Neural cell (in vitro differentiated cells): ENCODE results near the gene CTDNEP1.

ENCODE experiments used
- EP300 ChIP-seq: fragments of 450-650 bp; conservative IDR thresholded peaks from 2 replicates; pipeline ENCODE4 v1.6.1; 2014; ENCODE audit warnings: antibody characterized with exemption, mild to moderate bottlenecking, moderate library complexity; ENCODE audit not compliant: poor library complexity, severe bottlenecking
- TF ChIP-seq, protein P1 (sequence below): fragments of 450-650 bp; IDR thresholded peaks from 2 replicates; pipeline ENCODE4 v1.5.1; 2014; ENCODE audit warnings: antibody characterized with exemption, mild to moderate bottlenecking, moderate library complexity; ENCODE audit not compliant: poor library complexity, severe bottlenecking
- TF ChIP-seq, protein P2 (sequence below): IDR thresholded peaks from 2 replicates; pipeline ENCODE4 v1.6.1; 2012; ENCODE audit warnings: borderline replicate concordance

DNA sequence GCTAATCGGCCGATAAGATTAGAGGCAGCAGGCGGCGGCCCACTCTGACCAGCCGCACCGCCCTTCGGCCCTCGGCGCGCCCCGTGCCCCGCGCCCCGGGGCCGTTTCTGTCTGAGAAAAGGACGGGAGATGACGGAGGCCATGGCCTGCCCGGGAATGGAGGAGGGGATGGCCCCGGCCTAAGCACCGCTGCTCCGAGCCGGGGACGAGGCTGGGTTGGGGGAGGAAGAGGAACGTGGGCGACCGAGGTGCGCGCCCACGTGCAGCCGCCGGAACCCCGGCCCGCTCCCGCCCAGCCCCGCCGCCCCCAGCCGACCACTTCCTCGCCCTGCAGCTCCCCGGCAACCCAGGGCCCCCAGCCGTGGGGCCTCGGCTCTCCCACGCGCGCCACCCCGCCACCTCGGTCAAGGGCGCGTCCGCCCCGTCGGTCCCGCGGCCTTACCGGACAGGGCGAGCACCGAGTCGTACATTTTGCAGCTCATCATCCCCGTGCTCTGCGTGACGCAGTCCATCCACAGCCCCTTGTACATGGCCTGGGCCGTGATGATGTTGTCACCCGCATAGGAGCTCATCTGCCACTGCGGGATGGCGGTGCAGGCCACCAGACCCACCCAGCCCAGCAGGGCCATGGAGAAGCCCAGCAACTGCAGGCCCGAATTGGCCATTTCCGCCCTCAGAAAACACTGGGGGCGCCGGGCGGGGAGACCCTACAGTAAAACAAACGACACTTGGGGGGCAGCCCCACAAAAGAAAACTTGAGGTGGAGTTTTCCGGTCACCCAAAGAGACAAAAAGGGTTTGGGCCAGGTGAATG lies 10.1 kb upstream of the CTDNEP1 start:
- no peak for TF ChIP-seq EP300
- TF ChIP-seq, protein P1, sequence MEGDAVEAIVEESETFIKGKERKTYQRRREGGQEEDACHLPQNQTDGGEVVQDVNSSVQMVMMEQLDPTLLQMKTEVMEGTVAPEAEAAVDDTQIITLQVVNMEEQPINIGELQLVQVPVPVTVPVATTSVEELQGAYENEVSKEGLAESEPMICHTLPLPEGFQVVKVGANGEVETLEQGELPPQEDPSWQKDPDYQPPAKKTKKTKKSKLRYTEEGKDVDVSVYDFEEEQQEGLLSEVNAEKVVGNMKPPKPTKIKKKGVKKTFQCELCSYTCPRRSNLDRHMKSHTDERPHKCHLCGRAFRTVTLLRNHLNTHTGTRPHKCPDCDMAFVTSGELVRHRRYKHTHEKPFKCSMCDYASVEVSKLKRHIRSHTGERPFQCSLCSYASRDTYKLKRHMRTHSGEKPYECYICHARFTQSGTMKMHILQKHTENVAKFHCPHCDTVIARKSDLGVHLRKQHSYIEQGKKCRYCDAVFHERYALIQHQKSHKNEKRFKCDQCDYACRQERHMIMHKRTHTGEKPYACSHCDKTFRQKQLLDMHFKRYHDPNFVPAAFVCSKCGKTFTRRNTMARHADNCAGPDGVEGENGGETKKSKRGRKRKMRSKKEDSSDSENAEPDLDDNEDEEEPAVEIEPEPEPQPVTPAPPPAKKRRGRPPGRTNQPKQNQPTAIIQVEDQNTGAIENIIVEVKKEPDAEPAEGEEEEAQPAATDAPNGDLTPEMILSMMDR = no peak
- TF ChIP-seq, protein P2, sequence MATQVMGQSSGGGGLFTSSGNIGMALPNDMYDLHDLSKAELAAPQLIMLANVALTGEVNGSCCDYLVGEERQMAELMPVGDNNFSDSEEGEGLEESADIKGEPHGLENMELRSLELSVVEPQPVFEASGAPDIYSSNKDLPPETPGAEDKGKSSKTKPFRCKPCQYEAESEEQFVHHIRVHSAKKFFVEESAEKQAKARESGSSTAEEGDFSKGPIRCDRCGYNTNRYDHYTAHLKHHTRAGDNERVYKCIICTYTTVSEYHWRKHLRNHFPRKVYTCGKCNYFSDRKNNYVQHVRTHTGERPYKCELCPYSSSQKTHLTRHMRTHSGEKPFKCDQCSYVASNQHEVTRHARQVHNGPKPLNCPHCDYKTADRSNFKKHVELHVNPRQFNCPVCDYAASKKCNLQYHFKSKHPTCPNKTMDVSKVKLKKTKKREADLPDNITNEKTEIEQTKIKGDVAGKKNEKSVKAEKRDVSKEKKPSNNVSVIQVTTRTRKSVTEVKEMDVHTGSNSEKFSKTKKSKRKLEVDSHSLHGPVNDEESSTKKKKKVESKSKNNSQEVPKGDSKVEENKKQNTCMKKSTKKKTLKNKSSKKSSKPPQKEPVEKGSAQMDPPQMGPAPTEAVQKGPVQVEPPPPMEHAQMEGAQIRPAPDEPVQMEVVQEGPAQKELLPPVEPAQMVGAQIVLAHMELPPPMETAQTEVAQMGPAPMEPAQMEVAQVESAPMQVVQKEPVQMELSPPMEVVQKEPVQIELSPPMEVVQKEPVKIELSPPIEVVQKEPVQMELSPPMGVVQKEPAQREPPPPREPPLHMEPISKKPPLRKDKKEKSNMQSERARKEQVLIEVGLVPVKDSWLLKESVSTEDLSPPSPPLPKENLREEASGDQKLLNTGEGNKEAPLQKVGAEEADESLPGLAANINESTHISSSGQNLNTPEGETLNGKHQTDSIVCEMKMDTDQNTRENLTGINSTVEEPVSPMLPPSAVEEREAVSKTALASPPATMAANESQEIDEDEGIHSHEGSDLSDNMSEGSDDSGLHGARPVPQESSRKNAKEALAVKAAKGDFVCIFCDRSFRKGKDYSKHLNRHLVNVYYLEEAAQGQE = no peak
